GM21447 (cell line): Measurements from ENCODE around the gene ZCCHC24.

Source experiments
- ATAC-seq: cut with Tn5 transposase; IDR thresholded peaks from one replicate; pipeline ENCODE4 v1.9.1; 2021; ENCODE audit not compliant: unreplicated experiment

Gene ZCCHC24

GRCh38 chr10:79445161-79445976, at the start of gene ZCCHC24:
ZCCHC24 (minus strand) TSS chr10:79445624; CDS start chr10:79445440, 184 bp downstream.
- ATAC-seq: peak; percentile 95

- ATAC-seq: no peak
Measured at GRCh38 chr10:79493806-79494205, 48.4 kb upstream of the ZCCHC24 start.

GRCh38 chr10:79492839-79493238, 47.4 kb upstream of the ZCCHC24 start:
- ATAC-seq: no peak

GRCh38 chr10:79492256-79492655, 46.8 kb upstream of the ZCCHC24 start:
- ATAC-seq: no peak

GRCh38 chr10:79491143-79491835, 45.9 kb upstream of the ZCCHC24 start:
- no peak for ATAC-seq

- no peak for ATAC-seq
Measured at GRCh38 chr10:79490400-79491142, 45.1 kb upstream of the ZCCHC24 start.

- no peak for ATAC-seq
Measured at GRCh38 chr10:79488870-79489269, 43.4 kb upstream of the ZCCHC24 start.

GRCh38 chr10:79488336-79488735, 42.9 kb upstream of the ZCCHC24 start:
- ATAC-seq: no peak

- ATAC-seq: peak; percentile 67
Measured at GRCh38 chr10:79487296-79488194, 42.1 kb upstream of the ZCCHC24 start.

GRCh38 chr10:79484476-79484875, 39.1 kb upstream of the ZCCHC24 start:
- no peak for ATAC-seq

GRCh38 chr10:79483948-79484347, 38.5 kb upstream of the ZCCHC24 start:
- no peak for ATAC-seq

GRCh38 chr10:79483299-79483698, 37.9 kb upstream of the ZCCHC24 start:
- no peak for ATAC-seq

GRCh38 chr10:79482741-79483140, 37.3 kb upstream of the ZCCHC24 start:
- no peak for ATAC-seq

GRCh38 chr10:79482304-79482703, 36.9 kb upstream of the ZCCHC24 start:
- ATAC-seq: no peak

- ATAC-seq: no peak
Measured at GRCh38 chr10:79479283-79479909, 34.0 kb upstream of the ZCCHC24 start.

- no peak for ATAC-seq
Measured at GRCh38 chr10:79477456-79477855, 32.0 kb upstream of the ZCCHC24 start.

GRCh38 chr10:79476645-79477044, 31.2 kb upstream of the ZCCHC24 start:
- ATAC-seq: no peak

- no peak for ATAC-seq
Measured at GRCh38 chr10:79475877-79476276, 30.5 kb upstream of the ZCCHC24 start.

GRCh38 chr10:79475119-79475653, 29.8 kb upstream of the ZCCHC24 start:
- no peak for ATAC-seq
